HEK293T (cell line): Measurements from ENCODE around the gene NHEJ1.

Experiments
- CTCF ChIA-PET: fragments of 350-600 bp; formaldehyde crosslinking; extraction: SDS; loops from one replicate; lab custom pipeline; 2021; ENCODE audit warnings: antibody characterized with exemption, inconsistent platforms; lab: Yijun Ruan, JAX
- POLR2A ChIA-PET: fragments of 350-600 bp; formaldehyde crosslinking; extraction: SDS; loops from one replicate; lab custom pipeline; 2020; ENCODE audit warnings: antibody characterized with exemption, inconsistent platforms; lab: Yijun Ruan, JAX
- DNase-seq: peaks from one replicate; pipeline ENCODE4 v3.0.0; 2012; ENCODE audit warnings: mixed read lengths; ENCODE audit errors: extremely low spot score
- ARNT ChIP-seq: fragments of 450-650 bp; IDR thresholded peaks from 2 replicates; pipeline ENCODE4 v1.6.1; 2017; ENCODE audit warnings: mild to moderate bottlenecking
- BHLHE40 ChIP-seq: fragments of 450-650 bp; IDR thresholded peaks from 2 replicates; pipeline ENCODE4 v1.6.1; 2016; ENCODE audit warnings: mild to moderate bottlenecking, moderate library complexity, borderline replicate concordance
- CTBP1 ChIP-seq: fragments of 450-650 bp; IDR thresholded peaks from 2 replicates; pipeline ENCODE4 v1.6.1; 2016; ENCODE audit warnings: borderline replicate concordance
- ELF4 ChIP-seq: fragments of 450-650 bp; IDR thresholded peaks from 2 replicates; pipeline ENCODE4 v1.6.1; 2017; ENCODE audit warnings: antibody characterized with exemption
- FOXA1 ChIP-seq: fragments of 450-650 bp; IDR thresholded peaks from 2 replicates; pipeline ENCODE4 v1.6.1; 2016; ENCODE audit warnings: mild to moderate bottlenecking
- FOXK2 ChIP-seq: fragments of 450-650 bp; IDR thresholded peaks from 2 replicates; pipeline ENCODE4 v1.6.1; 2016; ENCODE audit warnings: mild to moderate bottlenecking
- FOXM1 ChIP-seq: fragments of 450-650 bp; IDR thresholded peaks from 2 replicates; pipeline ENCODE4 v1.6.1; 2017; ENCODE audit warnings: mild to moderate bottlenecking, borderline replicate concordance
- HDGF ChIP-seq: fragments of 450-650 bp; IDR thresholded peaks from 2 replicates; pipeline ENCODE4 v1.6.1; 2017; ENCODE audit warnings: antibody characterized with exemption, borderline replicate concordance
- L3MBTL2 ChIP-seq: fragments of 450-650 bp; conservative IDR thresholded peaks from 2 replicates; pipeline ENCODE4 v1.6.1; 2016; ENCODE audit warnings: mild to moderate bottlenecking
- LEF1 ChIP-seq: fragments of 450-650 bp; IDR thresholded peaks from 2 replicates; pipeline ENCODE4 v1.6.1; 2017; ENCODE audit warnings: mild to moderate bottlenecking, borderline replicate concordance
- NFRKB ChIP-seq: fragments of 450-650 bp; IDR thresholded peaks from 2 replicates; pipeline ENCODE4 v1.6.1; 2016; ENCODE audit warnings: mild to moderate bottlenecking, moderate library complexity
- SP1 ChIP-seq: fragments of 450-650 bp; IDR thresholded peaks from 2 replicates; pipeline ENCODE4 v1.6.1; 2017
- SUZ12 ChIP-seq: fragments of 450-650 bp; IDR thresholded peaks from 2 replicates; pipeline ENCODE4 v1.6.1; 2016; ENCODE audit warnings: mild to moderate bottlenecking
- TARDBP ChIP-seq: fragments of 450-650 bp; IDR thresholded peaks from 2 replicates; pipeline ENCODE4 v1.6.1; 2016
- ZNF384 ChIP-seq: fragments of 450-650 bp; IDR thresholded peaks from 2 replicates; pipeline ENCODE4 v1.6.1; 2016
- TF ChIP-seq, protein P1 (sequence below): fragments of 450-650 bp; IDR thresholded peaks from 2 replicates; pipeline ENCODE4 v1.6.1; 2016

The NHEJ1 gene

DNA sequence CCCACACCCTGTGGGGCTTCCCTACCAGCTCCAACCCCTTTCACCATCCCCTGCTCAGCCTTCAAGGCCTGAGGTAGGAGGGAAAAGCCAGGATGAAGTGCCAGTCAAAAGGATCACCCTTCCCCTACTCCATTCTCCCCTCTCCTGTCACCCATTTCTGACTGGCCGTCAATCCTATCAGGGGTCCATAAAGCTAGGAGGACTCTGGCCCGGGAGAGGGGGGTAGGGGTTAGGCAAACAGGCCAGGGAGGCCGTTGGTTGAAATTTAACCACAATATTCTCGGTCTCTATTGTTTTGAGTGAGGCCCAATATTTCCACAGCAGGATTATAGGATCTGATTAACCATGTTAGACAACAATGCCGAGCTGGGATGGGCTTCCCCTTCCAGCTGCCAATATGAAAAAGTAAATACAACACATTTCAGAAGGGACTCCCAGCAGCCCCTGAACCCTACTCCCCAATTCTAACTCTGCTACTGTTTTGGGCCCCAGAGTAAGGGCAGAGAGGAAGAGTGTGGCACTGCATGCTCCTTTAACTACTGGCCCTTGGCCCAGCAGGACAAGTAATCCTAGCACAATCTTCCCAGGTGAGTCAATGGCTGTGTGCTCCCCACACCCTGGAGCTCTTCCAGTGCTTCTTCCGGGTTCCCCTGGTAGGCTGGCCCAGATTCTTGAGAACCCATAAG is 89.3 kb downstream of the NHEJ1 start:
- no peak for DNase-seq
- TF ChIP-seq TARDBP (no peak), L3MBTL2 (no peak), ZNF384 (no peak), HDGF (no peak), ARNT (no peak), CTBP1 (no peak)
- ChIA-PET CTCF (interaction anchor here (1.1 to 4.9 kb wide), 6 partner anchors 9 to 50 kb away, joined by 3 to 37 read pairs (median 8); no protein-coding TSS in a partner anchor), POLR2A (no interaction called here)

DNA sequence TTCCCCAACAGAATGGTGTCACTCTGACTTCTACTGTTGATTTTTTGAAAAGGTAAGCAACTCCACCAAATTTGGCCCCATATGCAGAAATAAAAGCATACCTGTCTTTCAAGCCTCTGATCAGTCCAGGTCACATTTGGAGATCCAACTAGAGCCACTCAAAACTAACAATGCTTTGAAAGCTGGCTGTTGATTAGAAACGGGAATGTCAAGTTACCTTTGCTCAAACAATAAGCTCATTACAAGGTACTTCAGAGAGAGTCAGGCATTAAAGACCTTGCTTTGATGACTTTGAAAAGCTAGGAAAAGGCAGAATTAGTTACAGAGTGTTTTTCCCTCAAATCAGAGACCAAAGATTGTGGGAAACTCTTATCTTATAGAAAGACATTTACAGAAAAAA is 95.1 kb downstream of the NHEJ1 start:
- no peak for DNase-seq
- POLR2A ChIA-PET, result no interaction called here
- no peak for TF ChIP-seq FOXM1
- no peak for TF ChIP-seq HDGF
- no peak for TF ChIP-seq SUZ12
- CTCF ChIA-PET, result interaction anchor here (1.6 to 2.1 kb wide), 2 partner anchors 9 to 38 kb away, joined by 4 to 8 read pairs; no protein-coding TSS in a partner anchor

DNA sequence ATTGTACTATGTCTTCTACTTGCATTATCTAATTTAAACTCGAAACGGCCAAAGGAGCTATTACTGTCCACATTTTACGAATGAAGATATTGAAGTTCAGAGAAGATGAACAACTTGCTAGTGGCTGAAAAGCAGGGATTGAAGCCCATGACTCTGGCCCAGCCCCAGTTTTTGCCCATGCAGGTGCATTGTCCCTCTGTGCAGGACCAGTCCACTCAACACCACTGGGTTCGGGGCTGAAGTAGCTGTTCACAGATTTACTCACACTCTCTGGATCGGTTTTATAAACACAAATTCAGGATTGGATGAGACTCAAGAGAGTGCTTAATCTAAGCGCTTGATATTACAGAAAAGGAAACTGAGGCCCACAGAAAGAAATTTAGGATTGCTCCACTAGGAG is 98.5 kb downstream of the NHEJ1 start:
- POLR2A ChIA-PET, result no interaction called here
- CTCF ChIA-PET, result interaction anchor here (0.6 to 3.4 kb wide), 5 partner anchors 11 to 108 kb away, joined by 3 to 13 read pairs (median 4); no protein-coding TSS in a partner anchor
- TF ChIP-seq ARNT, result no peak
- DNase-seq, result no peak

GRCh38 chr2:219060821-219061791 is 99.5 kb downstream of the NHEJ1 start, which contains the start of gene IHH:
IHH (minus strand) TSS chr2:219060921; CDS start chr2:219060467, 454 bp downstream.
- POLR2A ChIA-PET, result no interaction called here
- DNase-seq, result peak; percentile 54
- TF ChIP-seq ZNF384 (no peak), SUZ12 (no peak), NFRKB (no peak), FOXK2 (no peak), SP1 (no peak), L3MBTL2 (no peak), CTBP1 (no peak), HDGF (no peak), BHLHE40 (no peak), ARNT (no peak), TARDBP (no peak), FOXA1 (no peak), FOXM1 (no peak)
- CTCF ChIA-PET, result interaction anchor here (0.6 to 3.4 kb wide), 5 partner anchors 11 to 285 kb away, joined by 3 to 13 read pairs (median 5); no protein-coding TSS in a partner anchor

DNA sequence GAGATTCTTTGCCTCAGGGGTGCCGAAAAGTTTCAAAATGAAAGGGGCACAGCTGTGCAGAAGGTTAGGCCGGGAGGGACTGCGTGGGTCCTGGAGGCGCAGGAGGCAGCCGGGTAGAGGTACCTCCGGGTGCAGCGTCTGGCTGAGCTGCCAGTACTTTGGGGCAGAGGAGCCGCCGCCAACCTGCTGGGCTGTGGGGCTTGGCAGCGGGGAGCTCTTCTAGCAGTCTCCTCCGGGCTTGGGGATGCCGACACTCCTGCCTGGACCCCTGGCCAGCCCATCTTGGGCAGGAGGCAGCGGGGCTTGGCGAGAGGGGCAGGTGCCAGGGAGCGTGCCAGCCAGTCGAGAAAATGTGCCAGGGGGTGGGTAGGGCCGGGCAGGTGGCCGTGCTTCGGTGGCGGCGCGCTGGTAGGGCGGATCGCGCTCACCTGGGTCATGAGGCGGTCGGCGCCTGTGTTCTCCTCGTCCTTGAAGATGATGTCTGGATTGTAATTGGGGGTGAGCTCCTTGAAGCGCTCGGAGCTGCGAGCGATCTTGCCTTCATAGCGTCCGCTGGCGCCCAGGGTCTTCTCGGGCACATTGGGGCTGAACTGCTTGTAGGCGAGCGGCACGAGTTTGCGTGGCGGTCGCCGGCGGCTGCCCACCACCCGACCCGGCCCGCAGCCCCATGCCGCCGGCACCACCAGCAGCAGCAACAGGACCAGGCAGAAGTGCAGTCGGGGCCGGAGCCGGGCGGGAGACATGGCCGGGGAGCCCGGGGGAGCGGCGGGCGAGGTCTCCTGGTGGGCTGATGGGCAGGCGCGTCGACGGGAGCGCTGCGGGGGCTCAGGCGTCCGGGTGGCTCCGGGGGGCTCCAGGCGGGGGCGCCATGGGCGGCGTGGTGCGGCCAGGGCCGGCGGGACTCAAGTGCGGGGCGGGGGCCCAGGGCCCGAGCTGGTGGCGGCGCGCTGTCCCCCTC is 100.6 kb downstream of the NHEJ1 start:
- DNase-seq, result peak; percentile 18
- ChIA-PET POLR2A (no interaction called here), CTCF (interaction anchor here (0.6 to 3.4 kb wide), 6 partner anchors 12 to 140 kb away, joined by 3 to 15 read pairs (median 6); no protein-coding TSS in a partner anchor)
- TF ChIP-seq FOXM1 (no peak), HDGF (no peak), ZNF384 (no peak), CTBP1 (no peak), ARNT (no peak), TARDBP (no peak), BHLHE40 (no peak), ELF4 (no peak), FOXA1 (no peak), L3MBTL2 (no peak), LEF1 (no peak), NFRKB (no peak), SP1 (no peak)
- TF ChIP-seq, protein P1, sequence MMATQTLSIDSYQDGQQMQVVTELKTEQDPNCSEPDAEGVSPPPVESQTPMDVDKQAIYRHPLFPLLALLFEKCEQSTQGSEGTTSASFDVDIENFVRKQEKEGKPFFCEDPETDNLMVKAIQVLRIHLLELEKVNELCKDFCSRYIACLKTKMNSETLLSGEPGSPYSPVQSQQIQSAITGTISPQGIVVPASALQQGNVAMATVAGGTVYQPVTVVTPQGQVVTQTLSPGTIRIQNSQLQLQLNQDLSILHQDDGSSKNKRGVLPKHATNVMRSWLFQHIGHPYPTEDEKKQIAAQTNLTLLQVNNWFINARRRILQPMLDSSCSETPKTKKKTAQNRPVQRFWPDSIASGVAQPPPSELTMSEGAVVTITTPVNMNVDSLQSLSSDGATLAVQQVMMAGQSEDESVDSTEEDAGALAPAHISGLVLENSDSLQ, result no peak

DNA sequence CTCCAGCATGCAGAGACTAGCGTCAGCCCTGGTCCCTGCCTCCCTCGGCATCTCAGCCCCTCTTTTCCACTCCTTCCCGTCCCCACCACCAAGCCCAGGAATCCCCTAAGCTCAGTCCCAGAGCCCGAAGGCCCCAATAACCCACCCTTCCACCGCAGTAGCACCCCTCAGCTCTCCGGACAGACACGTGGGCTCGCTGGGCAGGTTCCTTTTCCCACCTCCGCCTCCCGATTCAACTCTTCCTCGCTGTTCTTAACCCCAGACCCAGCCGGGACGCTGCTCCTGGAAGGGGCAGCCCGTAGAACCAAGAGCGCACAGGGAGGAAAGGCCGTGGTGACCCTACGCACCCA is 101.3 kb downstream of the NHEJ1 start:
- ChIA-PET CTCF (interaction anchor here (0.7 to 3.0 kb wide), 3 partner anchors 14 to 141 kb away, joined by 3 to 15 read pairs (median 8); no protein-coding TSS in a partner anchor), POLR2A (no interaction called here)
- TF ChIP-seq SP1, result no peak
- TF ChIP-seq NFRKB, result no peak
- no peak for TF ChIP-seq L3MBTL2
- no peak for TF ChIP-seq TARDBP
- TF ChIP-seq ARNT, result no peak
- no peak for TF ChIP-seq CTBP1
- TF ChIP-seq, protein P1, result no peak
- no peak for TF ChIP-seq HDGF
- no peak for TF ChIP-seq ELF4
- no peak for TF ChIP-seq ZNF384
- DNase-seq, result no peak
